Kidney (tissue), 14 donors: ENCODE measurements around the gene CLDN14. TPM values are rescaled to one million over a fixed set of nuclear protein-coding genes. Genes with fewer than 3 reads are reported as not detected.

ENCODE experiments used
- DNase-seq, 5 donors: peaks; one replicate each; pipeline ENCODE4 v3.0.0-alpha.2; 2013 to 2020
- FAIRE-seq: peaks from 2 replicates; lab custom pipeline; 2012; peaks lifted over from hg19 to GRCh38; lab: Jason Lieb, UNC
- H3K27ac ChIP-seq, 2 donors: one replicate each; pipeline ENCODE4 v1.7.0; 2013; ENCODE audit warnings: low read depth in 2 of 2, low read length in 2 of 2, inconsistent platforms in 1 of 2
- H3K27me3 ChIP-seq: one replicate; pipeline ENCODE4 v1.7.1; 2013; ENCODE audit warnings: low read length, inconsistent platforms; ENCODE audit not compliant: control insufficient read depth, insufficient read depth
- H3K36me3 ChIP-seq, 3 donors: one replicate each; pipeline versions ENCODE4 v1.7.0 to v1.7.1; 2013; ENCODE audit warnings: low read length in 3 of 3, control low read depth in 1 of 3, inconsistent platforms in 1 of 3; ENCODE audit not compliant: insufficient read depth in 3 of 3, control insufficient read depth in 2 of 3
- H3K4me1 ChIP-seq, 3 donors: one replicate each; pipeline versions ENCODE4 v1.7.0 to v1.7.1; 2013; ENCODE audit warnings: low read length in 3 of 3, inconsistent platforms in 1 of 3, low read depth in 1 of 3; ENCODE audit not compliant: control insufficient read depth in 2 of 3, insufficient read depth in 2 of 3
- H3K4me3 ChIP-seq, 3 donors: one replicate each; pipeline versions ENCODE4 v1.7.0 to v1.8.1; 2013; ENCODE audit warnings: low read length in 3 of 3, control low read depth in 1 of 3, inconsistent platforms in 1 of 3
- H3K9ac ChIP-seq, 3 donors: one replicate each; pipeline versions ENCODE4 v1.7.0 to v1.7.1; 2013; ENCODE audit warnings: low read length in 3 of 3, control low read depth in 1 of 3, inconsistent platforms in 1 of 3
- H3K9me3 ChIP-seq, 3 donors: one replicate each; pipeline versions ENCODE4 v1.7.0 to v1.7.1; 2013; ENCODE audit warnings: low read length in 3 of 3, control low read depth in 1 of 3, inconsistent platforms in 1 of 3; ENCODE audit not compliant: control insufficient read depth in 2 of 3, insufficient read depth in 1 of 3
- intact Hi-C: fragments of 100-400 bp; cut with DNase I; formaldehyde crosslinking; loops from one replicate; pipeline ENCODE4 v1.11.1; 2022
- polyA plus RNA-seq: library from polyadenylated mRNA; stranded (reverse); fragments of 350-450 nt; fragmentation: Illumina TruSeq; extraction: RNeasy Lipid Tissue Mini Kit (QIAGEN cat#74804); gene quantifications from one replicate; pipeline ENCODE4 v1.2.3, GENCODE V29; 2014; ENCODE audit warnings: low read depth, low replicate concordance; ENCODE audit not compliant: insufficient read depth
- total RNA-seq: library from RNA; stranded (reverse); fragmentation: NEBNext Ultra II Directional; extraction: Animal tissue kit (Norgen Biotek cat#: 25700); gene quantifications from one replicate; pipeline ENCODE4 v1.2.1, GENCODE V29; 2021
- TF ChIP-seq, protein P1 (sequence below): IDR thresholded peaks from 3 replicates; pipeline ENCODE4 v1.5.1; 2012; ENCODE audit warnings: mild to moderate bottlenecking, moderate library complexity, borderline replicate concordance; ENCODE audit not compliant: insufficient read depth; ENCODE audit errors: extremely low read depth
- donor health status: control.
- donor health status: control.
- donor health status: control.
- donor health status: control.
- donor health status: control.
- donor health status: DM: yes; HTN: yes; CAD: no.
- donor health status: Normal renal cell carcinoma (clear cell type).

Gene CLDN14
- total and polyA plus RNA-seq, 2 donors from 2014 or later = 8.7 to 10.0 TPM

DNA sequence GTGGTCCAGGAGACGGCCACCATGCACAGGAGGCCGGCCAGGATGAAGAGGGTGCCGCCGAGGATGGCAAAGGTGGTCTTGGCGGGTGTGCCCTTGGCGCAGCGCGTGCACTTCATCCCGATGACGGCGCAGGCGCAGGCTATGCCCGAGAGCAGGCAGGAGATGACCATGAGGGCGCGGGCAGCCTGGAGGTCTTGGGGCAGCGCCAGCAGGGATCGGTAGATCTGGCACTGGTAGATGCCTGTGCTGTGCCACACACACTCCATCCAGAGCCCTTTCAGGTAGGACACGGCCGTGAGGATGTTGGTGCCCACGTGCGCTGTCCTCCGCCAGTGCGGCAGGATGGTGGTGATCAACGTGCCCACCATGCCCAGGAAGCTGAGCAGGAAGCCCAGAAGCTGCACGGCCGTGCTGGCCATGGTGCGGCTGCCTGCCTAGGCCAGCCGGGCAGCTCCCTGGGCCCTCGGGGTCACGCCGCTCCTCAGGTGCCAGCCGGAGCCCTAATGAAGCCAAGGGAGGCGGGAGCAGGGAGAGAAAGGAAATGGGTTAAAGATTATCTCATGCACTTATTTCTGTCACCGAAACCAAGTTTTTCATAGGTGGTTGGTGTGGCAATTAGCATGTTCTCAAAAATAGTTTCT is 18.5 kb downstream of the CLDN14 start:
- FAIRE-seq (no peak), DNase-seq (peak in 1 of 5 donors; percentile 86)
- no peaks in the 10 kb centered on the region for H3K27me3 ChIP-seq
- H3K4me1 ChIP-seq = peaks cover 0 to 20% (median 7%) of the 10 kb centered on the region in 3 donors
- peak overlapping the region in 1 of 3 donors; percentile 41 for H3K4me3 ChIP-seq
- H3K36me3 ChIP-seq = no peaks in the 10 kb centered on the region
- H3K27ac ChIP-seq = peak overlapping the region; percentile 56 to 88
- intact Hi-C loops = no loop called here
- H3K9ac ChIP-seq = peak overlapping the region in 1 of 3 donors; percentile 48
- TF ChIP-seq, protein P1, sequence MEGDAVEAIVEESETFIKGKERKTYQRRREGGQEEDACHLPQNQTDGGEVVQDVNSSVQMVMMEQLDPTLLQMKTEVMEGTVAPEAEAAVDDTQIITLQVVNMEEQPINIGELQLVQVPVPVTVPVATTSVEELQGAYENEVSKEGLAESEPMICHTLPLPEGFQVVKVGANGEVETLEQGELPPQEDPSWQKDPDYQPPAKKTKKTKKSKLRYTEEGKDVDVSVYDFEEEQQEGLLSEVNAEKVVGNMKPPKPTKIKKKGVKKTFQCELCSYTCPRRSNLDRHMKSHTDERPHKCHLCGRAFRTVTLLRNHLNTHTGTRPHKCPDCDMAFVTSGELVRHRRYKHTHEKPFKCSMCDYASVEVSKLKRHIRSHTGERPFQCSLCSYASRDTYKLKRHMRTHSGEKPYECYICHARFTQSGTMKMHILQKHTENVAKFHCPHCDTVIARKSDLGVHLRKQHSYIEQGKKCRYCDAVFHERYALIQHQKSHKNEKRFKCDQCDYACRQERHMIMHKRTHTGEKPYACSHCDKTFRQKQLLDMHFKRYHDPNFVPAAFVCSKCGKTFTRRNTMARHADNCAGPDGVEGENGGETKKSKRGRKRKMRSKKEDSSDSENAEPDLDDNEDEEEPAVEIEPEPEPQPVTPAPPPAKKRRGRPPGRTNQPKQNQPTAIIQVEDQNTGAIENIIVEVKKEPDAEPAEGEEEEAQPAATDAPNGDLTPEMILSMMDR = no peak
- H3K9me3 ChIP-seq = no peaks in the 10 kb centered on the region

DNA sequence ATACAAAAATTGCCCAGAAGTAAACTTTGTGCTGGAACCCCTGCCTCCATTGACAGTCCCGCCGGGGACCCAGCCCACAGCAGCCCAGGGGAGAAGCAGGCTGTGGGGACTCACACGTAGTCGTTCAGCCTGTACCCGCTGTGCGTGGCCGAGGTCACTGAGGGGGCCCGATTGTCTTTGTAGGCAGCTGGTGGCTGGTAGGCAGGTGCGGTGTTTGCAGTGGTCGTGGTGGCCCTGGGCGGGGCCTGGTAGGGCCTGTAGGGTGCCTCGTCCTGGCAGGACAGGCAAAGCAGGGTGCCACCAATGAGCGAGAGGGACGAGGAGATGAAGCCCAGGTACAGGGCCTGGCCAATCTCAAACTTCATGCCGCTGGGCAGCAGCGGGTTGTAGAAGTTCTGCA is 19.1 kb downstream of the CLDN14 start:
- DNase-seq (peak in 1 of 5 donors; percentile 78), FAIRE-seq (no peak)
- H3K27me3 ChIP-seq = no peaks in the 10 kb centered on the region
- no peaks in the 10 kb centered on the region for H3K36me3 ChIP-seq
- peak overlapping the region in 1 of 3 donors; percentile 48 for H3K9ac ChIP-seq
- H3K4me1 ChIP-seq = peaks cover 0 to 17% (median 7%) of the 10 kb centered on the region in 3 donors
- H3K9me3 ChIP-seq = no peaks in the 10 kb centered on the region
- peak overlapping the region; percentile 56 to 88 for H3K27ac ChIP-seq
- intact Hi-C loops = no loop called here
- peak overlapping the region in 1 of 3 donors; percentile 41 for H3K4me3 ChIP-seq
- TF ChIP-seq, protein P1 = no peak

DNA sequence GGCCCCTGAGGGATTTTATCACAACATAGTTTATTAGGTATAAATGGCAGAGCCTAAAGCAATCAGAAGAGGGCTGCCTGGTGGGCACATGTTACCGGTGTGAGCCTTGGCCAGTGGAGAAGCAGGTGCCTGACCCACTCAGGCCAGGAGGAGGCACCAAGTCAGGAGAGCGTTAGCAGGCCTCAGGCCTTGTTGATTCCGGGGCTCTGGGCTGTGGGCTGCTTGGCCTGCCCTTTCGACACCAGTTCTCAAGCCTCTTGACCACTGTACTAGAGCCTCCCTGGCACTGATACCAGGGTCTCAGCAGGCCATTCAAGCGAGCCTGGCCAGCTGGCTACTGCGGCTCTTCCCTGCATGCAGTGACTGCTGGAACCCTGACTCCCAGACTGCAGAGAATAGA is 20.8 kb downstream of the CLDN14 start:
- Histone ChIP-seq H3K9ac (no peak overlapping the region), H3K4me1 (peaks cover 6 to 15% (median 9%) of the 10 kb centered on the region in 3 donors), H3K9me3 (no peaks in the 10 kb centered on the region), H3K27ac (peak overlapping the region in 1 of 2 donors; percentile 63), H3K27me3 (no peaks in the 10 kb centered on the region), H3K4me3 (no peak overlapping the region), H3K36me3 (no peaks in the 10 kb centered on the region)
- intact Hi-C loops = no loop called here
- DNase-seq (no peak), FAIRE-seq (no peak)
- TF ChIP-seq, protein P1 = no peak
